Suprapubic skin (tissue), 4 donors: ENCODE measurements around the gene GSTM2. TPM values are rescaled to one million over a fixed set of nuclear protein-coding genes. Genes with fewer than 3 reads are reported as not detected.
"Not testable (repeated sequence)": the region's sequence is repeated elsewhere in the genome, so short reads cannot be mapped to it uniquely, and the experiment has no call there.

Experiments used
- DNase-seq, 2 donors: peaks; one replicate each; pipeline ENCODE4 v3.0.0-alpha.2; 2019; ENCODE audit warnings: low spot score in 2 of 2
- H3K27ac ChIP-seq: fragments of 200-600 bp; sonication (generic); one replicate; pipeline ENCODE4 v1.5.1; 2019
- H3K27me3 ChIP-seq: fragments of 200-600 bp; sonication (generic); one replicate; pipeline ENCODE4 v1.5.1; 2019
- H3K36me3 ChIP-seq: fragments of 200-600 bp; sonication (generic); one replicate; pipeline ENCODE4 v1.5.1; 2019
- H3K4me1 ChIP-seq: fragments of 200-600 bp; sonication (generic); one replicate; pipeline ENCODE4 v1.5.1; 2019
- H3K4me3 ChIP-seq: fragments of 200-600 bp; sonication (generic); one replicate; pipeline ENCODE4 v1.5.1; 2019; ENCODE audit warnings: mild to moderate bottlenecking
- H3K9me3 ChIP-seq: fragments of 200-600 bp; sonication (generic); one replicate; pipeline ENCODE4 v1.5.1; 2019
- CTCF ChIP-seq, 2 donors: fragments of 200-600 bp in 1 of 2; fragments of 450-650 bp in 1 of 2; sonication (generic) in 1 of 2; IDR thresholded peaks; one replicate each; pipeline ENCODE4 v1.5.1; 2016 to 2019; ENCODE audit warnings: antibody characterized with exemption in 2 of 2, mild to moderate bottlenecking in 1 of 2, moderate library complexity in 1 of 2
- EP300 ChIP-seq: sonication (generic); formaldehyde crosslinking; IDR thresholded peaks from one replicate; pipeline ENCODE4 v1.6.1; 2017; ENCODE audit warnings: antibody characterized with exemption
- POLR2A ChIP-seq, 2 donors: fragments of 450-650 bp; IDR thresholded peaks; one replicate each; pipeline ENCODE4 v1.6.1; 2017; ENCODE audit warnings: antibody characterized with exemption in 2 of 2, mild to moderate bottlenecking in 2 of 2, moderate library complexity in 2 of 2
- POLR2AphosphoS5 ChIP-seq, 3 donors: sonication (generic); formaldehyde crosslinking; IDR thresholded peaks; one replicate each; pipeline ENCODE4 v1.6.1; 2017; ENCODE audit warnings: antibody characterized with exemption in 3 of 3
- WGBS: methylation state at CpG from one replicate; pipeline ENCODE4 v1.1.5; 2018; 5-methylcytosine and 5-hydroxymethylcytosine counted together
- total RNA-seq, 4 donors: library from RNA; depleted of rRNA; stranded (reverse); fragments of >200 nt; gene quantifications; one replicate each; pipeline ENCODE4 v1.1.0, GENCODE V29; 2016

Gene GSTM2
- total RNA-seq, 4 donors from 2014 or later = 103 to 366 (median 186) TPM

GRCh38 chr1:109687109-109687508, 19.3 kb downstream of the GSTM2 start:
- not testable (repeated sequence) for H3K4me3 ChIP-seq, H3K9me3 ChIP-seq, H3K27ac ChIP-seq, H3K36me3 ChIP-seq, H3K27me3 ChIP-seq, H3K4me1 ChIP-seq, DNase-seq
- WGBS = no CpG with 5 or more reads among the region's 11 CpGs

- Histone ChIP-seq H3K36me3 (no peaks in the 10 kb centered on the region), H3K27ac (no peak within 1 kb of the TSS), H3K9me3 (no peaks in the 10 kb centered on the region), H3K27me3 (no peaks in the 10 kb centered on the region), H3K4me1 (no peaks in the 10 kb centered on the region), H3K4me3 (no peak within 1 kb of the TSS)
- no CpG with 5 or more reads among the region's 46 CpGs for WGBS
- no peak for TF ChIP-seq CTCF (IDR thresholded peaks at IDR 0.05)
- no peak for TF ChIP-seq EP300
- TF ChIP-seq POLR2AphosphoS5 (IDR thresholded peaks at IDR 0.05) = no peak
- TF ChIP-seq POLR2A (IDR thresholded peaks at IDR 0.05) = no peak
- DNase-seq = peak in 1 of 2 donors; percentile 73
Measured at GRCh38 chr1:109687641-109688499, 20.0 kb downstream of the GSTM2 start, which contains the start of gene GSTM1. Gene GSTM1, plus strand, starts transcription at chr1:109687817. Its CDS starts 57 bp downstream, at chr1:109687874.

- H3K4me1 ChIP-seq = no peaks in the 10 kb centered on the region
- no peaks in the 10 kb centered on the region for H3K36me3 ChIP-seq
- H3K27me3 ChIP-seq = no peaks in the 10 kb centered on the region
- no CpG with 5 or more reads among the region's 6 CpGs for WGBS
- no peak for DNase-seq
- TF ChIP-seq POLR2A (IDR thresholded peaks at IDR 0.05) (no peak), POLR2AphosphoS5 (IDR thresholded peaks at IDR 0.05) (no peak), EP300 (no peak), CTCF (IDR thresholded peaks at IDR 0.05) (no peak)
- H3K27ac ChIP-seq = no peak overlapping the region
- H3K4me3 ChIP-seq = no peak overlapping the region
- no peaks in the 10 kb centered on the region for H3K9me3 ChIP-seq
Measured at GRCh38 chr1:109689844-109690405, 22.1 kb downstream of the GSTM2 start.

GRCh38 chr1:109691759-109692158, 23.9 kb downstream of the GSTM2 start:
- no peaks in the 10 kb centered on the region for H3K36me3 ChIP-seq
- TF ChIP-seq POLR2A (IDR thresholded peaks at IDR 0.05) (no peak), POLR2AphosphoS5 (IDR thresholded peaks at IDR 0.05) (no peak), CTCF (IDR thresholded peaks at IDR 0.05) (no peak), EP300 (no peak)
- H3K4me1 ChIP-seq = no peaks in the 10 kb centered on the region
- no peaks in the 10 kb centered on the region for H3K27me3 ChIP-seq
- H3K4me3 ChIP-seq = no peak overlapping the region
- no peaks in the 10 kb centered on the region for H3K9me3 ChIP-seq
- no peak overlapping the region for H3K27ac ChIP-seq
- DNase-seq = no peak
- WGBS = no CpG with 5 or more reads among the region's 6 CpGs

- not testable (repeated sequence) for H3K36me3 ChIP-seq, DNase-seq, H3K27ac ChIP-seq, H3K27me3 ChIP-seq, H3K4me1 ChIP-seq, H3K4me3 ChIP-seq, H3K9me3 ChIP-seq
- WGBS = no CpG with 5 or more reads among the region's 5 CpGs
Measured at GRCh38 chr1:109694400-109694799, 26.5 kb downstream of the GSTM2 start.

GRCh38 chr1:109695138-109695537, 27.3 kb downstream of the GSTM2 start:
- WGBS = no CpG with 5 or more reads among the region's 3 CpGs
- not testable (repeated sequence) for H3K9me3 ChIP-seq, H3K4me3 ChIP-seq, H3K36me3 ChIP-seq, H3K27me3 ChIP-seq, DNase-seq, H3K4me1 ChIP-seq, H3K27ac ChIP-seq
